Measurements from ENCODE around the gene ZCCHC17.
A peak's percentile ranks its signal among the peaks of the same experiment; 100 is the strongest.
"Not testable (repeated sequence)": the region's sequence is repeated elsewhere in the genome, so short reads cannot be mapped to it uniquely, and the experiment has no call there.

The ZCCHC17 gene

GRCh38 chr1:31296486-31297276, at the start of gene ZCCHC17, which contains the start of gene SNRNP40:
TSS of gene ZCCHC17 (plus strand) at chr1:31297032. CDS start at chr1:31310099, 13,067 bp downstream.
TSS of gene SNRNP40 (minus strand) at chr1:31296788. CDS start at chr1:31296751, 37 bp downstream.
- no peaks in the 10 kb centered on the region for H3K9me3 ChIP-seq (ENCODE audit: control insufficient read depth, insufficient read depth, low read length)
- peak within 1 kb of the TSS; percentile 96 for H3K9ac ChIP-seq (ENCODE audit: low read depth, low read length)
- peak within 1 kb of the TSS; percentile 89 for H3K4me3 ChIP-seq (ENCODE audit: low read depth, low read length)
- H3K4me1 ChIP-seq (ENCODE audit: control insufficient read depth, insufficient read depth, low read length), result peaks cover 8% of the 10 kb centered on the region
- H3K27me3 ChIP-seq (ENCODE audit: control insufficient read depth, insufficient read depth, low read length), result no peaks in the 10 kb centered on the region
- H3K36me3 ChIP-seq (ENCODE audit: control insufficient read depth, insufficient read depth, low read length), result peaks cover 14% of the 10 kb centered on the region

- no peaks in the 10 kb centered on the region for H3K4me1 ChIP-seq (ENCODE audit: control insufficient read depth, insufficient read depth, low read length)
- H3K36me3 ChIP-seq (ENCODE audit: control insufficient read depth, insufficient read depth, low read length), result no peaks in the 10 kb centered on the region
- H3K9ac ChIP-seq (ENCODE audit: low read depth, low read length), result no peak overlapping the region
- no peaks in the 10 kb centered on the region for H3K27me3 ChIP-seq (ENCODE audit: control insufficient read depth, insufficient read depth, low read length)
- H3K9me3 ChIP-seq (ENCODE audit: control insufficient read depth, insufficient read depth, low read length), result no peaks in the 10 kb centered on the region
- H3K4me3 ChIP-seq (ENCODE audit: low read depth, low read length), result no peak overlapping the region
Measured at GRCh38 chr1:31248276-31248675, 48.6 kb upstream of the ZCCHC17 start.

GRCh38 chr1:31249854-31250253, 47.0 kb upstream of the ZCCHC17 start:
- no peaks in the 10 kb centered on the region for H3K9me3 ChIP-seq (ENCODE audit: control insufficient read depth, insufficient read depth, low read length)
- no peak overlapping the region for H3K9ac ChIP-seq (ENCODE audit: low read depth, low read length)
- H3K4me1 ChIP-seq (ENCODE audit: control insufficient read depth, insufficient read depth, low read length), result no peaks in the 10 kb centered on the region
- no peak overlapping the region for H3K4me3 ChIP-seq (ENCODE audit: low read depth, low read length)
- H3K27me3 ChIP-seq (ENCODE audit: control insufficient read depth, insufficient read depth, low read length), result no peaks in the 10 kb centered on the region
- H3K36me3 ChIP-seq (ENCODE audit: control insufficient read depth, insufficient read depth, low read length), result no peaks in the 10 kb centered on the region

GRCh38 chr1:31257213-31257612, 39.6 kb upstream of the ZCCHC17 start:
- H3K4me1 ChIP-seq (ENCODE audit: control insufficient read depth, insufficient read depth, low read length), result peaks cover 6% of the 10 kb centered on the region
- no peaks in the 10 kb centered on the region for H3K27me3 ChIP-seq (ENCODE audit: control insufficient read depth, insufficient read depth, low read length)
- no peak overlapping the region for H3K4me3 ChIP-seq (ENCODE audit: low read depth, low read length)
- no peaks in the 10 kb centered on the region for H3K9me3 ChIP-seq (ENCODE audit: control insufficient read depth, insufficient read depth, low read length)
- H3K36me3 ChIP-seq (ENCODE audit: control insufficient read depth, insufficient read depth, low read length), result peaks cover 24% of the 10 kb centered on the region
- no peak overlapping the region for H3K9ac ChIP-seq (ENCODE audit: low read depth, low read length)

- peaks cover 6% of the 10 kb centered on the region for H3K4me1 ChIP-seq (ENCODE audit: control insufficient read depth, insufficient read depth, low read length)
- H3K9ac ChIP-seq (ENCODE audit: low read depth, low read length), result no peak overlapping the region
- peaks cover 24% of the 10 kb centered on the region for H3K36me3 ChIP-seq (ENCODE audit: control insufficient read depth, insufficient read depth, low read length)
- no peaks in the 10 kb centered on the region for H3K9me3 ChIP-seq (ENCODE audit: control insufficient read depth, insufficient read depth, low read length)
- no peak overlapping the region for H3K4me3 ChIP-seq (ENCODE audit: low read depth, low read length)
- H3K27me3 ChIP-seq (ENCODE audit: control insufficient read depth, insufficient read depth, low read length), result no peaks in the 10 kb centered on the region
Measured at GRCh38 chr1:31258581-31258980, 38.3 kb upstream of the ZCCHC17 start.

GRCh38 chr1:31259746-31260145, 37.1 kb upstream of the ZCCHC17 start:
- Histone ChIP-seq H3K9me3 (ENCODE audit: control insufficient read depth, insufficient read depth, low read length) (no peaks in the 10 kb centered on the region), H3K4me3 (ENCODE audit: low read depth, low read length) (no peak overlapping the region), H3K27me3 (ENCODE audit: control insufficient read depth, insufficient read depth, low read length) (no peaks in the 10 kb centered on the region), H3K36me3 (ENCODE audit: control insufficient read depth, insufficient read depth, low read length) (peaks cover 24% of the 10 kb centered on the region), H3K9ac (ENCODE audit: low read depth, low read length) (no peak overlapping the region), H3K4me1 (ENCODE audit: control insufficient read depth, insufficient read depth, low read length) (peaks cover 6% of the 10 kb centered on the region)

- Histone ChIP-seq H3K27me3 (ENCODE audit: control insufficient read depth, insufficient read depth, low read length) (no peaks in the 10 kb centered on the region), H3K4me3 (ENCODE audit: low read depth, low read length) (no peak overlapping the region), H3K36me3 (ENCODE audit: control insufficient read depth, insufficient read depth, low read length) (peaks cover 31% of the 10 kb centered on the region), H3K9me3 (ENCODE audit: control insufficient read depth, insufficient read depth, low read length) (no peaks in the 10 kb centered on the region), H3K9ac (ENCODE audit: low read depth, low read length) (no peak overlapping the region), H3K4me1 (ENCODE audit: control insufficient read depth, insufficient read depth, low read length) (no peaks in the 10 kb centered on the region)
Measured at GRCh38 chr1:31261916-31262315, 34.9 kb upstream of the ZCCHC17 start.

GRCh38 chr1:31262393-31262792, 34.4 kb upstream of the ZCCHC17 start:
- H3K4me1 ChIP-seq (ENCODE audit: control insufficient read depth, insufficient read depth, low read length); H3K4me3 ChIP-seq (ENCODE audit: low read depth, low read length); H3K9ac ChIP-seq (ENCODE audit: low read depth, low read length); H3K27me3 ChIP-seq (ENCODE audit: control insufficient read depth, insufficient read depth, low read length); H3K9me3 ChIP-seq (ENCODE audit: control insufficient read depth, insufficient read depth, low read length): not testable (repeated sequence)
- peaks cover 35% of the 10 kb centered on the region for H3K36me3 ChIP-seq (ENCODE audit: control insufficient read depth, insufficient read depth, low read length)

- peaks cover 29% of the 10 kb centered on the region for H3K36me3 ChIP-seq (ENCODE audit: control insufficient read depth, insufficient read depth, low read length)
- no peaks in the 10 kb centered on the region for H3K9me3 ChIP-seq (ENCODE audit: control insufficient read depth, insufficient read depth, low read length)
- no peak overlapping the region for H3K4me3 ChIP-seq (ENCODE audit: low read depth, low read length)
Measured at GRCh38 chr1:31263408-31263807, 33.4 kb upstream of the ZCCHC17 start.

GRCh38 chr1:31264790-31265386, 31.9 kb upstream of the ZCCHC17 start:
- H3K36me3 ChIP-seq (ENCODE audit: control insufficient read depth, insufficient read depth, low read length), result peaks cover 23% of the 10 kb centered on the region
- H3K9me3 ChIP-seq (ENCODE audit: control insufficient read depth, insufficient read depth, low read length), result no peaks in the 10 kb centered on the region
- H3K9ac ChIP-seq (ENCODE audit: low read depth, low read length), result no peak overlapping the region
- H3K4me3 ChIP-seq (ENCODE audit: low read depth, low read length), result no peak overlapping the region
- no peaks in the 10 kb centered on the region for H3K27me3 ChIP-seq (ENCODE audit: control insufficient read depth, insufficient read depth, low read length)
- no peaks in the 10 kb centered on the region for H3K4me1 ChIP-seq (ENCODE audit: control insufficient read depth, insufficient read depth, low read length)

More at GRCh38 chr1:31263408-31263807, 33.4 kb upstream of the ZCCHC17 start:
- Histone ChIP-seq H3K9ac (ENCODE audit: low read depth, low read length) (no peak overlapping the region), H3K27me3 (ENCODE audit: control insufficient read depth, insufficient read depth, low read length) (no peaks in the 10 kb centered on the region), H3K4me1 (ENCODE audit: control insufficient read depth, insufficient read depth, low read length) (no peaks in the 10 kb centered on the region)

- no peaks in the 10 kb centered on the region for H3K9me3 ChIP-seq (ENCODE audit: control insufficient read depth, insufficient read depth, low read length)
- H3K4me1 ChIP-seq (ENCODE audit: control insufficient read depth, insufficient read depth, low read length), result no peaks in the 10 kb centered on the region
- H3K9ac ChIP-seq (ENCODE audit: low read depth, low read length), result no peak overlapping the region
- peaks cover 30% of the 10 kb centered on the region for H3K36me3 ChIP-seq (ENCODE audit: control insufficient read depth, insufficient read depth, low read length)
- no peaks in the 10 kb centered on the region for H3K27me3 ChIP-seq (ENCODE audit: control insufficient read depth, insufficient read depth, low read length)
- H3K4me3 ChIP-seq (ENCODE audit: low read depth, low read length), result no peak overlapping the region
Measured at GRCh38 chr1:31266547-31266946, 30.3 kb upstream of the ZCCHC17 start.

- no peak overlapping the region for H3K9ac ChIP-seq (ENCODE audit: low read depth, low read length)
- H3K36me3 ChIP-seq (ENCODE audit: control insufficient read depth, insufficient read depth, low read length), result peaks cover 26% of the 10 kb centered on the region
- no peaks in the 10 kb centered on the region for H3K9me3 ChIP-seq (ENCODE audit: control insufficient read depth, insufficient read depth, low read length)
- no peaks in the 10 kb centered on the region for H3K27me3 ChIP-seq (ENCODE audit: control insufficient read depth, insufficient read depth, low read length)
- no peak overlapping the region for H3K4me3 ChIP-seq (ENCODE audit: low read depth, low read length)
- H3K4me1 ChIP-seq (ENCODE audit: control insufficient read depth, insufficient read depth, low read length), result no peaks in the 10 kb centered on the region
Measured at GRCh38 chr1:31272369-31272768, 24.5 kb upstream of the ZCCHC17 start.

All from iPS-15b (cell line).